Hepatocyte (in vitro differentiated cells): ENCODE data around the gene GRB10. TPM values are rescaled to one million over a fixed set of nuclear protein-coding genes. Genes with fewer than 3 reads are reported as not detected.

ENCODE experiments used
- DNase-seq: peaks from one replicate; pipeline ENCODE4 v3.0.0-alpha.2; 2016; ENCODE audit warnings: low spot score
- H2AFZ ChIP-seq: fragments of 200-600 bp; sonication (generic); 2 replicates; pipeline ENCODE4 v1.6.0; 2016; ENCODE audit warnings: antibody characterized with exemption, mild to moderate bottlenecking
- H3K27ac ChIP-seq: fragments of 200-600 bp; sonication (generic); 2 replicates; pipeline ENCODE4 v1.5.1; 2016; ENCODE audit warnings: mild to moderate bottlenecking
- H3K27me3 ChIP-seq: fragments of 200-600 bp; sonication (generic); 2 replicates; pipeline ENCODE4 v1.6.1; 2016
- H3K36me3 ChIP-seq: fragments of 200-600 bp; sonication (generic); replicated peaks from 2 replicates; pipeline ENCODE4 v1.5.1; 2016; ENCODE audit warnings: low read depth; ENCODE audit not compliant: insufficient read depth
- H3K4me1 ChIP-seq: fragments of 200-600 bp; sonication (generic); 2 replicates; pipeline ENCODE4 v1.5.1; 2016; ENCODE audit warnings: mild to moderate bottlenecking, moderate library complexity; ENCODE audit not compliant: insufficient read depth
- H3K4me2 ChIP-seq: fragments of 200-600 bp; sonication (generic); 2 replicates; pipeline ENCODE4 v1.6.0; 2016
- H3K4me3 ChIP-seq: fragments of 200-600 bp; sonication (generic); 2 replicates; pipeline ENCODE4 v1.5.1; 2016; ENCODE audit warnings: mild to moderate bottlenecking
- H3K79me2 ChIP-seq: fragments of 200-600 bp; sonication (generic); 2 replicates; pipeline ENCODE4 v1.6.0; 2017; ENCODE audit warnings: mild to moderate bottlenecking
- H3K9me2 ChIP-seq: fragments of 200-600 bp; sonication (generic); replicated peaks from 2 replicates; pipeline ENCODE4 v1.6.0; 2017; ENCODE audit warnings: mild to moderate bottlenecking; ENCODE audit not compliant: insufficient read depth
- H3K9me3 ChIP-seq: fragments of 200-600 bp; sonication (generic); 2 replicates; pipeline ENCODE4 v1.5.1; 2016; ENCODE audit warnings: low read depth, mild to moderate bottlenecking
- H4K20me1 ChIP-seq: fragments of 200-600 bp; sonication (generic); 2 replicates; pipeline ENCODE4 v1.6.0; 2016; ENCODE audit warnings: mild to moderate bottlenecking; ENCODE audit not compliant: insufficient read depth, poor library complexity, severe bottlenecking
- CTCF ChIP-seq: fragments of 200-600 bp; sonication (generic); IDR thresholded peaks from 2 replicates; pipeline ENCODE4 v1.5.1; 2016; ENCODE audit warnings: antibody characterized with exemption, mild to moderate bottlenecking; ENCODE audit not compliant: poor library complexity
- EZH2 ChIP-seq: fragments of 200-600 bp; sonication (generic); IDR thresholded peaks from 2 replicates; pipeline ENCODE4 v1.6.1; 2016; ENCODE audit warnings: antibody characterized with exemption, mild to moderate bottlenecking, borderline replicate concordance
- EZH2phosphoT487 ChIP-seq: fragments of 200-600 bp; sonication (generic); IDR thresholded peaks from one replicate; pipeline ENCODE4 v1.6.1; 2018; ENCODE audit warnings: antibody characterized with exemption, mild to moderate bottlenecking, low read depth, moderate library complexity; ENCODE audit not compliant: unreplicated experiment, severe bottlenecking
- WGBS: methylation state at CpG from one replicate; pipeline ENCODE4 v1.1.6; 2016; ENCODE audit warnings: low lambda C conversion rate; ENCODE audit errors: missing lambda C conversion rate; 5-methylcytosine and 5-hydroxymethylcytosine counted together
- polyA plus RNA-seq: library from polyadenylated mRNA; unstranded; fragments of >200 nt; fragmentation: Nextera tagmentation; extraction: Ambion mirVana; gene quantifications from 2 replicates; pipeline ENCODE4 v1.2.1, GENCODE V29; 2016
- total RNA-seq: library from RNA; depleted of rRNA; stranded (reverse); fragments of >200 nt; gene quantifications from 2 replicates; pipeline ENCODE4 v1.2.3, GENCODE V29; 2014

The GRB10 gene
- total and polyA plus RNA-seq, 2 experiments from 2014 or later: 47.6 to 65.9 TPM

- Histone ChIP-seq H3K4me2 (no peak overlapping the region), H3K4me3 (no peak overlapping the region), H3K27ac (no peak overlapping the region), H4K20me1 (peaks cover 10% of the 10 kb centered on the region), H3K4me1 (peaks cover 6% of the 10 kb centered on the region), H3K9me2 (no peaks in the 10 kb centered on the region), H3K36me3 (no peaks in the 10 kb centered on the region), H2AFZ (no peak overlapping the region), H3K27me3 (no peaks in the 10 kb centered on the region), H3K79me2 (peaks cover 20% of the 10 kb centered on the region), H3K9me3 (no peaks in the 10 kb centered on the region)
- no peak for TF ChIP-seq EZH2phosphoT487
- no peak for TF ChIP-seq EZH2
- no peak for TF ChIP-seq CTCF
- 96% methylated on average over 8 of the region's 8 CpGs for WGBS
- DNase-seq: no peak
Measured at GRCh38 chr7:50663396-50664102, 119.1 kb downstream of the GRB10 start.

- Histone ChIP-seq H3K36me3 (no peaks in the 10 kb centered on the region), H4K20me1 (peaks cover 10% of the 10 kb centered on the region), H3K4me2 (no peak overlapping the region), H3K27me3 (no peaks in the 10 kb centered on the region), H3K4me3 (no peak overlapping the region), H3K9me3 (no peaks in the 10 kb centered on the region), H2AFZ (no peak overlapping the region), H3K4me1 (peaks cover 5% of the 10 kb centered on the region), H3K79me2 (peaks cover 20% of the 10 kb centered on the region), H3K9me2 (no peaks in the 10 kb centered on the region), H3K27ac (no peak overlapping the region)
- WGBS: 94% methylated on average over 2 of the region's 2 CpGs
- DNase-seq: no peak
- TF ChIP-seq CTCF (no peak), EZH2 (no peak), EZH2phosphoT487 (no peak)
Measured at GRCh38 chr7:50662996-50663395, 119.7 kb downstream of the GRB10 start.

GRCh38 chr7:50662041-50662694 lies 120.5 kb downstream of the GRB10 start:
- H3K36me3 ChIP-seq: no peaks in the 10 kb centered on the region
- WGBS: 96% methylated on average over 4 of the region's 4 CpGs
- TF ChIP-seq EZH2: no peak
- TF ChIP-seq EZH2phosphoT487: no peak
- no peak for TF ChIP-seq CTCF
- no peak for DNase-seq
- no peak overlapping the region for H3K4me2 ChIP-seq
- H3K4me1 ChIP-seq: no peaks in the 10 kb centered on the region
- H2AFZ ChIP-seq: no peak overlapping the region
- no peak overlapping the region for H3K27ac ChIP-seq
- H3K9me2 ChIP-seq: no peaks in the 10 kb centered on the region
- peaks cover 10% of the 10 kb centered on the region for H4K20me1 ChIP-seq
- H3K9me3 ChIP-seq: no peaks in the 10 kb centered on the region
- peaks cover 18% of the 10 kb centered on the region for H3K79me2 ChIP-seq
- no peak overlapping the region for H3K4me3 ChIP-seq
- no peaks in the 10 kb centered on the region for H3K27me3 ChIP-seq
